ENCODE results near the gene MAP3K13. TPM values are rescaled to one million over a fixed set of nuclear protein-coding genes. Genes with fewer than 3 reads are reported as not detected.

Gene MAP3K13
- total and polyA plus RNA-seq, 2 donors (not counting 1 experiment from before 2014, with no cell fraction given) = 15.0 to 28.2 TPM

DNA sequence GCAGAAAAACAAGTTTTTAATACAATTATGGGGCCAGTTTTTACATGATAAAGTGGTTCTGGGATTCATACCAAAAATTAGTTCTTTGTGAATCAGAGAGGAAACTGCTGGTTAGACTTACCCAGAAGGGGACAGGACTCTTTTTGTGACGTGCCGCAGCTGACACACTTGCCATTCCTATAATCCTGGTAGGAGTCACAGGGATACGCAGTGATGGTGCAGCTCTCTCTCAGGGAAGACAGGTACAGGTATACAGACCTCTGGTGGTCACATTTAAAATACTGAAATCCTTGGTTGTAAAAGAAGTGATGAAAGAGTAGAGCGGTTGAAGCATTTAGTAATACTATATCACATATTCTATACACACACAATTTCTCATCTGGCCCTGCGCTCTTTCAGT lies 156.1 kb downstream of the MAP3K13 start:
- TF ChIP-seq CTCF (conservative IDR thresholded peaks at IDR 0.05 in 1 of 2, IDR thresholded peaks at IDR 0.05 in 1 of 2; ENCODE audit: low read depth in 1 of 2, low read length in 2 of 2) = no peak
- no peak for TF ChIP-seq EZH2 (IDR thresholded peaks at IDR 0.05; ENCODE audit: low read length, missing control alignments)
- Histone ChIP-seq H3K27me3 (ENCODE audit: control insufficient read depth, insufficient read depth, low read length) (peaks cover 4% of the 10 kb centered on the region), H3K79me2 (ENCODE audit: control insufficient read depth, insufficient read depth, low read length) (no peaks in the 10 kb centered on the region), H3K4me3 (replicated peaks in 1 of 4; ENCODE audit: control extremely low read depth in 1 of 4, insufficient read depth in 1 of 4, low read depth in 3 of 4, low read length in 4 of 4) (no peak overlapping the region), H3K9me3 (ENCODE audit: control insufficient read depth, insufficient read depth, low read depth, low read length) (no peaks in the 10 kb centered on the region), H3K4me2 (ENCODE audit: extremely low read depth, insufficient read depth, low read length) (no peak overlapping the region), H3K27ac (ENCODE audit: insufficient read depth, low read length) (no peak overlapping the region), H3K36me3 (ENCODE audit: control insufficient read depth, insufficient read depth, low read length) (no peaks in the 10 kb centered on the region), H3K9ac (ENCODE audit: insufficient read depth, low read length) (no peak overlapping the region), H4K20me1 (ENCODE audit: control insufficient read depth, extremely low read depth, insufficient read depth, low read length) (no peaks in the 10 kb centered on the region), H3K4me1 (ENCODE audit: control insufficient read depth, extremely low read depth, insufficient read depth, low read length) (no peaks in the 10 kb centered on the region), H2AFZ (ENCODE audit: low read length) (no peak overlapping the region)
- DNase-seq (ENCODE audit: low read depth in 2 of 2) = no peak

DNA sequence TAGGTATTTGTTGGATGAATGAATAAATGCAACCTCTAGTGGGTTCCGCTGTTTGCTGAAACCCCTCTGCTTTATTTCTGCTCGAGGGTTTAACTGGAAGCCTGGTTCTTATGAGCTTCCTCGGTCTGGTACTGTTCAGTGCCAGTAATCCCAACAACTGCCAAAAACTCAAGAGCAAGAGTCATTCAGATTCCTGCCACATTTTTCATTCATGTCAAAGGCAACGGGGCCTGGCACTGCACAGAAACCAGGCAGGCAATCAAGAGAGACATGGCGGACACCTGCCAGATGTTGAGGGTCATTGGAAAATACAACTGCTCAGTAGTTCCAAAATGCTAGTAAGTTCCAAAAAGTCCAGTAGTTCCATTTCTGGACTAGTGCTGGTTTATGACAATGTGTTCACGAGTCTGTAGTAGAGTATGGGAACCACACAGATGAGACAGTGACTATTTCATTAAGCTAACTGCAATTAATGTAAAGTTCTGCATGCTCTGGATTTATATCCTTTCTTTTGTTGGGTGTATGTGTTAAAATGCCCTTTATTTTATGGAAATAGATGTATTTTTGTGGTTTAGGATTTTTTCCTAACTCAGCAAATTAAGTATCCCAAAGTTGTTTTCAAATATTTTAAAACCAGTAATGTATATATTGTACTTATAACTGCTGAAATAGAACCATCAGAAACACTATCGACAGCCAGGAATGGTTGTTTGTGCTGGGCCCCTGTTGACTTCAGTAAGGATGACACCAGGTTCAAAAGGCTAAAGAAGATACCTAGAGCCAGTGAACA lies 158.6 kb downstream of the MAP3K13 start:
- H4K20me1 ChIP-seq (ENCODE audit: control insufficient read depth, extremely low read depth, insufficient read depth, low read length) = no peaks in the 10 kb centered on the region
- no peak overlapping the region for H2AFZ ChIP-seq (ENCODE audit: low read length)
- no peaks in the 10 kb centered on the region for H3K9me3 ChIP-seq (ENCODE audit: control insufficient read depth, insufficient read depth, low read depth, low read length)
- DNase-seq (ENCODE audit: low read depth in 2 of 2) = no peak
- no peak for TF ChIP-seq EZH2 (IDR thresholded peaks at IDR 0.05; ENCODE audit: low read length, missing control alignments)
- no peak for TF ChIP-seq CTCF (conservative IDR thresholded peaks at IDR 0.05 in 1 of 2, IDR thresholded peaks at IDR 0.05 in 1 of 2; ENCODE audit: low read depth in 1 of 2, low read length in 2 of 2)
- no peaks in the 10 kb centered on the region for H3K36me3 ChIP-seq (ENCODE audit: control insufficient read depth, insufficient read depth, low read length)
- H3K27ac ChIP-seq (ENCODE audit: insufficient read depth, low read length) = no peak overlapping the region
- H3K27me3 ChIP-seq (ENCODE audit: control insufficient read depth, insufficient read depth, low read length) = no peaks in the 10 kb centered on the region
- no peak overlapping the region for H3K4me2 ChIP-seq (ENCODE audit: extremely low read depth, insufficient read depth, low read length)
- H3K4me3 ChIP-seq (replicated peaks in 1 of 4; ENCODE audit: control extremely low read depth in 1 of 4, insufficient read depth in 1 of 4, low read depth in 3 of 4, low read length in 4 of 4) = no peak overlapping the region
- no peak overlapping the region for H3K9ac ChIP-seq (ENCODE audit: insufficient read depth, low read length)
- H3K79me2 ChIP-seq (ENCODE audit: control insufficient read depth, insufficient read depth, low read length) = no peaks in the 10 kb centered on the region
- H3K4me1 ChIP-seq (ENCODE audit: control insufficient read depth, extremely low read depth, insufficient read depth, low read length) = no peaks in the 10 kb centered on the region

GRCh38 chr3:185526349-185526951 lies 163.5 kb downstream of the MAP3K13 start:
- no peak overlapping the region for H3K9ac ChIP-seq (ENCODE audit: insufficient read depth, low read length)
- no peak for TF ChIP-seq CTCF (conservative IDR thresholded peaks at IDR 0.05 in 1 of 2, IDR thresholded peaks at IDR 0.05 in 1 of 2; ENCODE audit: low read depth in 1 of 2, low read length in 2 of 2)
- no peak for TF ChIP-seq EZH2 (IDR thresholded peaks at IDR 0.05; ENCODE audit: low read length, missing control alignments)
- no peaks in the 10 kb centered on the region for H3K36me3 ChIP-seq (ENCODE audit: control insufficient read depth, insufficient read depth, low read length)
- H3K4me1 ChIP-seq (ENCODE audit: control insufficient read depth, extremely low read depth, insufficient read depth, low read length) = no peaks in the 10 kb centered on the region
- no peak for DNase-seq (ENCODE audit: low read depth in 2 of 2)
- H3K4me2 ChIP-seq (ENCODE audit: extremely low read depth, insufficient read depth, low read length) = no peak overlapping the region
- no peak overlapping the region for H3K4me3 ChIP-seq (replicated peaks in 1 of 4; ENCODE audit: control extremely low read depth in 1 of 4, insufficient read depth in 1 of 4, low read depth in 3 of 4, low read length in 4 of 4)
- H2AFZ ChIP-seq (ENCODE audit: low read length) = no peak overlapping the region
- no peaks in the 10 kb centered on the region for H4K20me1 ChIP-seq (ENCODE audit: control insufficient read depth, extremely low read depth, insufficient read depth, low read length)
- H3K27ac ChIP-seq (ENCODE audit: insufficient read depth, low read length) = no peak overlapping the region
- no peaks in the 10 kb centered on the region for H3K79me2 ChIP-seq (ENCODE audit: control insufficient read depth, insufficient read depth, low read length)
- no peaks in the 10 kb centered on the region for H3K27me3 ChIP-seq (ENCODE audit: control insufficient read depth, insufficient read depth, low read length)
- no peaks in the 10 kb centered on the region for H3K9me3 ChIP-seq (ENCODE audit: control insufficient read depth, insufficient read depth, low read depth, low read length)

Measured in fibroblast of lung (primary cell).